AG04450 (cell line): Measurements from ENCODE around the gene MCTP1. TPM values are rescaled to one million over a fixed set of nuclear protein-coding genes. Genes with fewer than 3 reads are reported as not detected.

Source experiments
- CTCF ChIA-PET: fragments of 300-600, 350-600 bp; formaldehyde crosslinking; extraction: SDS; loops from one replicate; lab custom pipeline; 2022; ENCODE audit warnings: antibody characterized with exemption, inconsistent platforms; lab: Charles Lee
- POLR2A ChIA-PET: fragments of 350-600 bp; formaldehyde crosslinking; extraction: SDS; loops from one replicate; lab custom pipeline; 2021; ENCODE audit warnings: antibody characterized with exemption, inconsistent platforms; lab: Yijun Ruan, JAX
- DNase-seq: peaks from one replicate; pipeline ENCODE4 v3.0.0-alpha.2; 2011; ENCODE audit warnings: low read depth, low spot score
- H3K27ac ChIP-seq: one replicate; pipeline ENCODE4 v1.5.1; 2012; ENCODE audit warnings: low read depth, low read length, control low read depth
- H3K27me3 ChIP-seq: one replicate; pipeline ENCODE4 v1.6.0; 2012; ENCODE audit warnings: low read length; ENCODE audit not compliant: control insufficient read depth, insufficient read depth
- H3K4me3 ChIP-seq: 2 replicates; pipeline ENCODE4 v1.5.1; 2011; ENCODE audit warnings: mild to moderate bottlenecking, low read depth, low read length, control low read depth
- H3K9me3 ChIP-seq: 2 replicates; pipeline ENCODE4 v1.5.1; 2012; ENCODE audit warnings: low read length; ENCODE audit not compliant: control insufficient read depth, insufficient read depth
- polyA plus RNA-seq: library from polyadenylated mRNA; depleted of rRNA; stranded (reverse); fragments of >200 nt; gene quantifications from 2 replicates; pipeline ENCODE4 v1.2.3, GENCODE V29; 2011
- TF ChIP-seq, protein P1 (sequence below): IDR thresholded peaks from 2 replicates; pipeline ENCODE4 v1.5.1; 2011; ENCODE audit warnings: low read depth, low read length, control low read depth, inconsistent platforms

Gene MCTP1
- polyA plus RNA-seq, 1 experiment: 0.66 TPM

DNA sequence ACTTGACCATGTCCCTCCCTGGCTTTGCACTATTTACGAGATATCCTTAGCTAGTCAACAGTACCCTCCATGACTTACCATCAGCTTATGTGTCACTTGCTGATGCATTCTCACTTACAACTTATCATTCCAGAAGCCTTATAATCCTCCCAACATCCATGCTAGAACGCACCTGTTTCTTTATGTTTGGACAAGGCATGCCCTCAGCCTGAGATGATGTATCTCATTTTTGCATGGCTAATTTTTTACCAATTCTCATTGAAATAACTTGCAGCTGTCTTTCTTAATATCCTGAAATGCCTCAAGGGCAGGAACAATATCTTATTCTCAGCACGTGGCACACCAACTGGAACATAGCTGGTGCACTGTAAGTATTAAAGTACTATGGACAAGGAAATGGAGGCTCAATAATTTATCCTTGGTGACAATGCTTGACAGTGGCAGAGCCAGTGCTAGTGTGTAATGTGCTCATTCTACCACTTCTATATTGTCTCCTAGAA is 384.8 kb downstream of the MCTP1 start:
- Histone ChIP-seq H3K4me3 (no peak overlapping the region), H3K27ac (no peak overlapping the region), H3K9me3 (no peaks in the 10 kb centered on the region), H3K27me3 (no peaks in the 10 kb centered on the region)
- TF ChIP-seq, protein P1, sequence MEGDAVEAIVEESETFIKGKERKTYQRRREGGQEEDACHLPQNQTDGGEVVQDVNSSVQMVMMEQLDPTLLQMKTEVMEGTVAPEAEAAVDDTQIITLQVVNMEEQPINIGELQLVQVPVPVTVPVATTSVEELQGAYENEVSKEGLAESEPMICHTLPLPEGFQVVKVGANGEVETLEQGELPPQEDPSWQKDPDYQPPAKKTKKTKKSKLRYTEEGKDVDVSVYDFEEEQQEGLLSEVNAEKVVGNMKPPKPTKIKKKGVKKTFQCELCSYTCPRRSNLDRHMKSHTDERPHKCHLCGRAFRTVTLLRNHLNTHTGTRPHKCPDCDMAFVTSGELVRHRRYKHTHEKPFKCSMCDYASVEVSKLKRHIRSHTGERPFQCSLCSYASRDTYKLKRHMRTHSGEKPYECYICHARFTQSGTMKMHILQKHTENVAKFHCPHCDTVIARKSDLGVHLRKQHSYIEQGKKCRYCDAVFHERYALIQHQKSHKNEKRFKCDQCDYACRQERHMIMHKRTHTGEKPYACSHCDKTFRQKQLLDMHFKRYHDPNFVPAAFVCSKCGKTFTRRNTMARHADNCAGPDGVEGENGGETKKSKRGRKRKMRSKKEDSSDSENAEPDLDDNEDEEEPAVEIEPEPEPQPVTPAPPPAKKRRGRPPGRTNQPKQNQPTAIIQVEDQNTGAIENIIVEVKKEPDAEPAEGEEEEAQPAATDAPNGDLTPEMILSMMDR: no peak
- POLR2A ChIA-PET: no interaction called here
- CTCF ChIA-PET: no interaction called here
- DNase-seq: no peak

DNA sequence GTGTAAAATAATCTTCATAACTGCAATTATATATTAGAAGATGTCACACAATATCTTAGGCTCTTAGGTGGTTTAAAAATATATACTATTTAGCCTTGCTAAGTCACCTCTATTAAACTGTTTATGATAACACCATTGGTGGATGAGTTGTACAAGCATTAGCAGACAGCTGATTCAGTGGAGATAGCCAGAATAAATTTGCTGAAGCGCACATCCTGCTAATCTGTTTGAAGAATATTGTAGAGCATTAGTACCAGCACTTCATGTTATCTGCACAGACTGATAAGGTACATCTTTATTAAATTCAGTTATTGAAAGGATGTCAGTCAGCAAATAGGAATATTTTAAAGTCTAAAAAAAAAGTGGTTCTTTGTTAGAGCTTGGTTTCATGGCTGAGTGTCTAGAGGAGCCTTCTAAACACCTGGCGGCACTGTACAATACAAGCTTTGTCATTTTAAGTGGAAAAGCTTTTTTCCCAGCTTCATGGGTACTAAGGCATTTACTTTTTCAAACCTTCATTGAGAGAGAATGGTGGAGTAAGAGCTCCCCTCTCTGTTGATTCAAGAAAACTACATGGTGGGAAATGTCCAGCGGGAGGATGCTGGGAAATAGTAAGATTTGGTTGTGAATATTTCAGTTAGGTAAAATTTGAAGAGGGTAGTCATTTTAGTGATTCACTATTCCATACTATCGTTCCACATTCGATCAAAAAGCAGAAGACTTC is 391.3 kb downstream of the MCTP1 start:
- DNase-seq: no peak

DNA sequence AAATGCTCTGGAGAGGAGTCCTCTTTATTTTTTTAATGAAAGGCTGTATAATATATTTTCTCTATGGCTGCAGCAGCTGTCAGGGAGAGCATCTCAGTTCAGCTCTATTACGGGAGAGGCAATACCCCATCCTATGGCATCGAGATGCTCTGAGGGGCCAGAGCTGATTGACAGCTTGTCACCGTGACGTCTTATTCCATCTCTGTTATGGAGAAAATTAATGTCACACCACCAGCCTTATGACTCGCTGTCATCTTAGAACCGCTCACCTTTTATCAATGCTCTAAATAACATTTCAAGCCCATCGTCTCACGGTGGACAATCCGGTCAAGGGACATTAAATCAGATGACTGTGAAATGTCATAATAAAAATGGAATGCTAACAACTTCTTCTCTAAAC is 392.9 kb downstream of the MCTP1 start:
- Histone ChIP-seq H3K27me3 (no peaks in the 10 kb centered on the region), H3K9me3 (no peaks in the 10 kb centered on the region), H3K27ac (no peak overlapping the region), H3K4me3 (no peak overlapping the region)
- no peak for DNase-seq
- TF ChIP-seq, protein P1: no peak
- POLR2A ChIA-PET: no interaction called here
- CTCF ChIA-PET: interaction anchor here (1.1 kb wide), 1 partner anchor 116 kb away, joined by 3 read pairs; no protein-coding TSS in a partner anchor

More for the DNA sequence above, 391.3 kb downstream of the MCTP1 start:
- no peak overlapping the region for H3K4me3 ChIP-seq
- H3K27me3 ChIP-seq: no peaks in the 10 kb centered on the region
- ChIA-PET POLR2A (no interaction called here), CTCF (interaction anchor here (0.5 to 1.4 kb wide), 5 partner anchors 9 to 340 kb away, joined by 3 to 11 read pairs (median 4); no protein-coding TSS in a partner anchor)
- no peaks in the 10 kb centered on the region for H3K9me3 ChIP-seq
- no peak overlapping the region for H3K27ac ChIP-seq
- TF ChIP-seq, protein P1: peak; percentile 23; the same call in 1 of the 2 replicates

DNA sequence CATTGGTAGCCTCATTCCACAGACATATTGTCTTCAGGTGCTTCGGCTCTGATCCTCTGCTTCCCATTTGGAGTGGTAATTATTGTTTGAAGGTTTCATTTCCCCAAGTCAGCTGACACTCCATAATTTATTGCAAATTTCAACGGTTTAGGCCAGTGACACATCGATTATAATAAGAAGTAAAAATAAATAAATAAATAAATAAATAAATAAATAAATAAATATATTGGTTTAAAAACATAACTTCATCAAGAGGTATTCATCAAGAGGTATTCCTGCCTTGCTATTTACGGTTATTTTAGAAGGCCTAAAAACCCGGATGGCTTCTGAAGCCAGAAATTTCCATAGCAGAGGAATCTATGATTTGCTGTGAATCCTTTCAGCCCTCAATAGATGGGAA is 393.3 kb downstream of the MCTP1 start:
- CTCF ChIA-PET: interaction anchor here (1.1 kb wide), 1 partner anchor 116 kb away, joined by 3 read pairs; no protein-coding TSS in a partner anchor
- H3K9me3 ChIP-seq: no peaks in the 10 kb centered on the region
- H3K27ac ChIP-seq: no peak overlapping the region
- POLR2A ChIA-PET: no interaction called here
- H3K4me3 ChIP-seq: no peak overlapping the region
- H3K27me3 ChIP-seq: no peaks in the 10 kb centered on the region
- DNase-seq: no peak
- TF ChIP-seq, protein P1: no peak

DNA sequence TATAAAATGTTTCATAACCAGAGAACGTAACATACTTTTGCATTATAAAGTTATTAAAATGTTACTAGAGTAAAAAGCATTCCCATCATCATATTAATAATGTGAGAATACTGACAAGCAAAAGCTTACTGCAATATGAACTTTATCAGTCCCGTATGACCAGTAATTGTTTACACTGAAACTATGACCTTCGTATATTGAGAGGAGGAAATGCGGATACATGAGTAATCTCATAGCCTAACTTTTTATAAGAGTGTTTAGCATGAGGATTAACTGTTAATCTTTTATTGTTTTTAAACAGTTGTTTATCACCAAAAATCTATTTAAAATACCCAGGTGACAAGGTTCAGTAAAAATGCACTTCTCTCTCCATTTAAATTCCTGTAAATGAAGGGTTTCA is 394.0 kb downstream of the MCTP1 start:
- Histone ChIP-seq H3K27ac (no peak overlapping the region), H3K4me3 (no peak overlapping the region), H3K27me3 (no peaks in the 10 kb centered on the region), H3K9me3 (no peaks in the 10 kb centered on the region)
- CTCF ChIA-PET: no interaction called here
- POLR2A ChIA-PET: no interaction called here
- TF ChIP-seq, protein P1: no peak
- no peak for DNase-seq
